Activated naive CD4-positive, alpha-beta T cell treated with Interleukin-2 at 50 U/mL for 16 hours (primary cell): ENCODE measurements around the gene CYB5B.

Source experiments
- DNase-seq: peaks from one replicate; pipeline ENCODE4 v3.0.0-alpha.2; 2020

Gene CYB5B, protein sequence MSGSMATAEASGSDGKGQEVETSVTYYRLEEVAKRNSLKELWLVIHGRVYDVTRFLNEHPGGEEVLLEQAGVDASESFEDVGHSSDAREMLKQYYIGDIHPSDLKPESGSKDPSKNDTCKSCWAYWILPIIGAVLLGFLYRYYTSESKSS

GRCh38 chr16:69424053-69424934 lies at the start of gene CYB5B:
CYB5B (plus strand) TSS chr16:69424619; CDS start chr16:69424684, 65 bp downstream.
- peak; percentile 96 for DNase-seq

DNA sequence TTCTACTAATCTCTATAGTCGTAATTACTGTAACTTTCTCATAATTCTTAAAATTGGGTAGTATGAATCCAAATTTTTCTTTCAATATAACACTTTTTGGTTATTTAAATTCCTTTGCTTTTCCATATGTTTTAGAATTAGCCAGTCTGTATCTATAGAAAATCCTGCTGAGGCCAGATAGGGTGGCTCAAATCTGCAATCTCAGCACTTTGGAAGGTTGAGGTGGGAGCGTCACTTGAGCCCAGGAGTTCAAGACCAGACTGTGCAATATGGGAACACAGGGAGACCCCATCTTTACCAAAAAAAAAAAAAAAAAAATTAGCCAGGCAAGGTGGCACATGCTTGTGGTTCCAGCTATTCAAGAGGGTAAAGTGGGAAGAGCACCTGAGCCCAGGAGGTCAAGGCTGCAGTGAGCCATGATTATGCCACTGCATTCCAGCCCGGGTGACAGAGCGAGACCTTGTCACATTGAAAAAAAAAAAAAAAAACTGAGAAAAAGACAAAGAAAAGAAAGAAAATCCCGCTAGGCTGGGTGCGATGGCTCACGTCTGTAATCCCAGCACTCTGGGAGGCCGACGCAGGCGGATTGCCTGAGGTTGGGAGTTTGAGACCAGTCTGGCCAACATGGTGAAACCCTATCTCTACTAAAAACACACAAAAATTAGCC lies 47.9 kb upstream of the CYB5B start:
- no peak for DNase-seq

DNA sequence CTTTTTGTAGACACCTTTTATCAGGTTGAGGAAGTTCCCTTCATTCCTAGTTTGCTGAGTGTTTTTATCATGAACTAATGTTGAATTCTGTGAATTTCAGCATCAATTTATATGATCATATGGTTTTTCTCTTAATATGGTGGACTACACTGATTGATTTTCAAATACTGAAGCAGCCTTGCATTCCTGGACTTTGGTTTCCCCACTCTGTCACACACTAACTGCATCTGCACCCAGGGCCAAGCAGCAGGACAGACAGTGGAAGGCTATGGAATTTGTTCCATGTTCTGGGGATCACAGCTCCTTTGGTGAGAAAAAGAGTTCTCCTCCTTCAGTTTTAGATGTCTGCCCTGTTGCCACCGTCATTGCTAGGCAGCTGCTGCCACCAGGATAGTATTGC lies 46.4 kb upstream of the CYB5B start:
- DNase-seq = no peak

DNA sequence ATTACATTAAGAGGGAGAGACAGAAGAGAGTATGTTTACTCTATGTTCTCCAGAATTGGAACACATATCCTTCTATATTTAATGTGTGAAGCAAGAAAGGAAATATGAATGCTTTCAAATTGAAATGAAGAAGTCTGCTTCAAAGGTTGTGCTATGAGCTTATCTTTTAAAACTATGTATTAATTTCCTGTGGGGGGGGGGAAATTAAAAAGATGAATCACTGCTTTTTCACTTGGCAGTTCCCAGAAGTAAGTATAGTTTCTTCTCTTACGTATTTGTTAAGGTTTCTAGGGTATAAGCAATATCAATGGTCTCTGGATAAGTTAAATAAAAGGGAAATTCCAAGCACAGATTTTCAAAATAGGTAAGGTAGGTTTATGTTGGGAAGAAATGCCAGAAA lies 45.7 kb upstream of the CYB5B start:
- DNase-seq = no peak

DNA sequence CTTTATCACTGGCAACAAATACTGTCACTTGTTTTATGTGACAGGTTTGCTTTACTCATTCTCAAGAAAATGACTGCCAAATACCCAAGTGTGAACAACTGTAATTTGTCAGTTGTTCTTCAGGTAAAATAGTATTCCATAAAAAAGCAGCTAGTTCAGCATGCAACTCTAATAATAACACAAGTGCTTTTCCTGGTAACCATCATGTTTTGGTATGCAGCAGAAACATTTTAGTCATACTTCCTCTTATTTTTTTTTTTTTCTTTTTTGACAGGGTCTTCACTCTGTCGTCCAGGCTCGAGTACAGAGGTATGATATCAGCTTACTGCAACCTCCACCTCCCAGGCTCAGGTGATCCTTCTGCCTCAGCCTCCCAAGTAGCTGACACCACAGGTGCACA lies 43.2 kb upstream of the CYB5B start:
- DNase-seq = no peak

DNA sequence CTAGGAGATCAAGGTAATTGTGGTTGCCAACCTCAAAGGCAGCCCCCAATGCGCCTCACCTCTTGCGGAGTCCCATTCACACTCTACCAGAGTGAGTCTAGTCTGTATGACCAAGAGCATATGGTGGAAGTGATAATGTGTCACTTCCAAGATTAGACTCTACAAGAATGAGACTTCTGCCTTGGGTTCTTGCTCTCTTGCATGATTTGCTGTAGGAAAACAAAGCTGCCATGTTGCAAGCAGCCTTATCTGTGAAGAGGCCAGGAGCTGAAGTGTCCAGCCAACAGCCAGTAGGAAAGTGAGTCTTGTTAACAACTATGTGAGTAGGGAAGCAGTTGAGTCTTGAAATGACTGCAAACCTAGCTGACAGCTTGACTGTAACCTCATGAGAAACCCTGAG lies 42.0 kb upstream of the CYB5B start:
- no peak for DNase-seq

- DNase-seq = no peak
These were observed 39.4 kb upstream of the CYB5B start for GRCh38 chr16:69384974-69385373.

DNA sequence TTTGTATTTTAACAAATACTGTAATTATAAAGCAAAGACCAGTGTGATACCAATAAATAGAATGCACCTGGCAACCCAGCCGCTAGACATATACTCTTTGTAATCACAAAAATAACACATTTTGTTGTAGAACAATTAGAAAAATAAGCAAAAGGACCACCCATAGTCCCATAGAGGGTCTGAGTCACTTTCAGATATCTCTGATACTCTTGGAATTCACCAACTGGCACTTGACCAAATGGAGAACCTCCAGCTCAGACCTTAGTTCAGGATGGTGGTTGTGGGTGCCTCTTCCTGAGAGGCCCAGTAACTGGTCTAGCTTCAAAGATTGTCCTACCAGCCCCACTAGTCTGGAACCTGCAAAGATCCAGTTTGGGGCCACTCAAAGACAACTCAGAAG lies 37.8 kb upstream of the CYB5B start:
- DNase-seq = no peak

DNA sequence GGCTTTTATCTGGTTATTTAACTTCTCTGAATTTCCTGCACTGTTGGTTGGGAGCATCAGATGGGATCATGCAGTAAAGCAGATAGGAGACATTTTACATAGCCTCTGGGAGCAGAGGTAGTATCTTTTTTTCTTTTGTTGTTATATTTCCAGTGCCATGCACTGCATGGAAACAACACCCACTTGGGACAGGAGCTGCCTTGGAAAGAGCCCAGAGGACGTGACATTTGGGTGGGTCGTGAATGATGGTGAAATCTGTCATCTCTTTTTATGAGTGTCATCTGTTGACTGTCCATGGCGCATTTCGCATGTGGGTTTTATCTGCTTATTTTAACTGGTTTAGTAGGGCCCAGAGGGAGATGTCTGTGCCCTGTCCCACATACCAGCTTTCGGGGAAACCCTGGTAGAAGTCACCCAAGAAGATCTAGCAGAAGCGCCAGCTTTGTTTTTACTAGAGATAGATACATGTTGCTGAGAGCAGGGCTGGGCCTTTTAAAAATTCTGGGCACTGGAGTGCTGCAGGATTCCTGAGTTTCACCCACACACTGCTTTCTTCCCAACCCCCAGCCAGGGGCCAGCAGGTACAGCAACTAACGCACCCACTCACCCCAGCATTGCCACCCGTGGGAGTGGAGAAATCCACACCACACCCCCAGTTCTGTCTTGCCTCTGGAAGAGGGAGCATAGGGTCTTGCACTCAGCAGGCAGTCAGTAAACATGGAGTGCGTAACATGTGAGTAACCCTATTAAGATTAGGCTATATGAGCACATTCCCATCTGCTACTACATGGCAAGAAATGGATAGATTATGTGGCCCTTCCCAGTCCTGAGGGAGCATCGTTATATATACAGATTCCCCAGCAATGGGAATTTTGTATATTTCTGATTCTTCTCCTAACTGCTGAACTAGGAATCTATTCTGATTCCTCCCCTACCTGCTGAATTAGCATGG lies 30.2 kb upstream of the CYB5B start:
- no peak for DNase-seq

DNA sequence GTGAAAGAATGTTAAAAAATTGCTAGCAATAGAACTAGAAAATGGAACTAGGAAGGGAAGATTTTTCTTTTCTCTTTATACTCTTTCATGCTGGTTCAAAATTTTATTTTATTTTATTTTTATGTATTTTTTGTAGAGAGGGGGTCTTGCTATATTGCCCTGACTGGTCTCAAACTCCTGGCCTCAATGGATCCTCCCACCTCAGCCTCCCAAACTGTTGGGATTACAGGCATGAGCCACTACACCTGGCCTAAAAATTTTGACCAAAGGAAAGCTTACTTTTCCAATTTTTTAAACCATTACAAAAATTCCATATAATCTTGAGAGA lies 28.6 kb upstream of the CYB5B start:
- DNase-seq = no peak

GRCh38 chr16:69396187-69397061 lies 28.0 kb upstream of the CYB5B start:
- peak; percentile 63 for DNase-seq

DNA sequence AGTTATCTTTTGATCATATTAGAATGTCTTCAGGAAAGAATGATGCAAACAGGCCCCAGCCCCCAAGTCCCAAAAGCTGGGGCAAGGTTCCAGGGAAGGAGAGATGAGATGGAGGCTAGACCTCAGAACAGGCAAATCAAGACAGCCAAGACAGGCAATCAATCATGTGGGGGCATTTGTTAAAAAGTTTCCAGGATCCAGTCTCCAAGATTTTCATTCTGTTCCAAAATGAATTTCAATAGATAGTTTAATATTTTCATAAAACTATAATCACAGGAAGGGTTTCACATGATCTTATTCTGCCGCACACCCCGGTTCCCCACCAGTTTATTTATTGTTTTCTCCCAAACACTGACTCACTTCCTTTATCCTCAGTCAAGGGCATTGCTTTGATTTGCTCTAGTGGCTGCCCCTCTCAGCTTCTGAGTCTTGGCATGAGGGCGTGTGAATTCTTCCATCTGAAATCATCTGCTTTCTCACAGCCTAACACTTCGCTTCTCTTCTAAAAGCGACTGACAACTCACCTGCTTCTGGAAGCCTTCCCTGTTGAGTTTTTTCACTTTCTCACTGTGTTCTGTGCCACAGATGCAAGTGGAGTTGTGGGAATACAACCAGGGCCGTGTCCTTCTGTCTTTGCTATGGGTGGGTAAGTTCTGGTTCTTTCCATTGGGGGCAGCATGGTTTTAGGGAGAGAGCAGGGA lies 26.4 kb upstream of the CYB5B start:
- no peak for DNase-seq

- DNase-seq = no peak
These were observed 25.1 kb upstream of the CYB5B start for GRCh38 chr16:69399361-69399760.

GRCh38 chr16:69402439-69402838 lies 22.0 kb upstream of the CYB5B start:
- DNase-seq = no peak

DNA sequence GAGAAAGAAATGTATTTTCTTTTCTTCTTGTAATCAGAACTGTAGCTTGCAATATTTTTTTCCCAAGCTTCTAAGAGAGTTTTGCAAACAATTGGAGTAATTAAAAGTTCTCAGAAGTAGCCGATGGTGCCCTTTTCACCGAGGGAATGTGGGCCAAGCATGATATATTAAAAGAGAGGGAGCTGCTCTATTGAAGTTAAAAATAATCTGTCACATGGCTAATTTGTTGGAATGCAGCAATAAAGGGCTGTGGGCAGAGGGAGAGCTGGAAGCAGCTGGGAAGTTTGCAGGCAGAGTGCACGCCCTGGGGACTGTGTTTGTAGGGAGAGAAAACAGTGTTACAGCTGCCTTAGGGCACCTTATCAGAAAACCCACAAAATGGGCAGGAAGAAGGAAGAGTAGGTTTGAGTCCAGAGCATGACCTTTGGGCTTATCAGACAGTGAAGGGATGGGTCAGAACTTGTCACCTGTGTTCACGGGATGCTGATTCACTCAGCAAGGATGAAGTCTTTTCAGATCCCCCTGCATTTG lies 20.1 kb upstream of the CYB5B start:
- DNase-seq = no peak

GRCh38 chr16:69405326-69405725 lies 19.1 kb upstream of the CYB5B start:
- DNase-seq = no peak

- DNase-seq = no peak
These were observed 18.7 kb upstream of the CYB5B start for GRCh38 chr16:69405757-69406156.

DNA sequence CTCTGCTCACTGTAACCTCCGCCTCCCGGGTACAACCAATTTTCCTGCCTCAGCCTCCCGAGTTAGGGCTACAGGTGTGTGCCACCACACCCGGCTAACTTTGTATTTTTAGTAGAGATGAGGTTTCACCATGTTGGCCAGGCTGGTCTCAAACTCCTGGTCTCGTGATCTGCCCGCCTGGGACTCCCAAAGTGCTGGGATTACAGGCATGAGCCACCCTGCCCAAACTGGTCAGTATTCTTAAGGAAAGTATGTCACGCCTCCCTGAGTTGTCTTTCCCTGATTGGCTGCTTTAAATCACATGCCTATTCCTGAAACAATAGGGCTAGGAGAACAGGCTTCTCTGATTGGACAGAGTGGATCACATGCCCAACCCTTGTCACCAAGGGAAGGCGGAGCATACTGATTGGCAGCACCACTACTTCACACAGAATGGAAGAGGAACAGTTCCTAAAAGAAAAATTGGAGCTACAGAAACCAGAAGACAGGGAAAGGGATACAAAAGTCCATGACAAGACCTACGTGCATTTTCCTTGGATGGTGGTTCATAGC lies 17.6 kb upstream of the CYB5B start:
- DNase-seq = no peak

DNA sequence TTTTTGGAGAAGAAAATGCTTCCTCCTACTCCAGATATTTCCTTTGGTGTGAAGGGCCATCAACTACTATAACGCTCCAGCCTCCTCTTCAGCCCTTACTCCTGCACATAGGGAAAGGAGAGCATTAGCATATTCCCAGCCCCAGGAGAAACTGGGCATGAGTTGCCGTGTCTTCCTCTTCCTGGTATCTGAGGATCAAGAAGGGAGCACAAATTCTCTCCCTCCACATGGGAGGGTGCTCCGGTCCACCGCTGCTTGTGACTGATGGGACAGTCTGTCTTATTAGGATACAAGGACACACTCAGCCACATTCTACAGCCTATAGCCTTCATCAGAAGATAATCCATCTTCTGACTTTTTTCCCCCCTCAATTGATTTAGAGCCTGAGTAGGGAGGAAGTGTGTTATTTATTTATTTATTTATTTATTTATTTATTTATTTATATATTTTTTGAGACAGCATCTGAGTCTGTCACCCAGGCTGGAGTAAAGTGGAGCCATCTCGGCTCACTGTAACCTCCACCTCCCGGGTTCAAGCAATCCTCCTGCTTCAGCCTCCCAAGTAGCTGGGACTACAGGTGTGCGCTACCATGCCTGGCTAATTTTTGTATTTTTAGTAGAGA lies 16.6 kb upstream of the CYB5B start:
- DNase-seq = no peak

GRCh38 chr16:69408475-69408874 lies 15.9 kb upstream of the CYB5B start:
- DNase-seq = no peak
